ENCODE measurements around the gene GREB1L. TPM values are rescaled to one million over a fixed set of nuclear protein-coding genes. Genes with fewer than 3 reads are reported as not detected.

GREB1L gene
- total and polyA plus RNA-seq, 2 donors from 2014 or later: 0.79 TPM; not detected in 1

- H3K4me1 ChIP-seq (ENCODE audit: control insufficient read depth in 2 of 3, insufficient read depth in 2 of 3, low read depth in 1 of 3, low read length in 3 of 3): no peaks in the 10 kb centered on the region
- intact Hi-C loops (cut with DNase I): no loop called here
Observed at GRCh38 chr18:21509062-21509461, 267.0 kb downstream of the GREB1L start.

DNA sequence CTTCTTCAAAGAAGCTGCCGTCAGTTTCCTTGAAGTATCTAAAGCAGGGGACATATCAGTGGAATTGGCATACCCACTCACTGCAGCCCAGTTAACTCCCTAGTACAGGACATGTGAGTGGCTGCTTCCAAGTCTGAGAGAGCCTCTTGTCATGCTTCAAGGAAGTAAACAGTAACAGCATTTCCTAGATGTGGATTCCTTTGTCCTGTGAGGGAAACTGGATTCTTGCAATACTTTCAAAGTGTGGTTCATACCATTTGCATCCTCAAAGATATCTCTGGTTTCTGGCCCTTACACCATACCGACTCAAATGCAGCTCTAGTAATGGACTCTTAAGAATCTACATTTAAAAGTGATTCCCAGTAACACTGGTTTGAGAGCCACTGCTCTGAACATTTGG lies 271.3 kb downstream of the GREB1L start:
- no peak for DNase-seq
- no peak for TF ChIP-seq CTCF (IDR thresholded peaks at IDR 0.05; ENCODE audit: borderline replicate concordance, extremely low read depth, insufficient read depth)
- intact Hi-C loops (cut with DNase I): no loop called here
- Histone ChIP-seq H3K9me3 (ENCODE audit: control insufficient read depth in 2 of 3, insufficient read depth in 1 of 3, low read length in 3 of 3) (no peaks in the 10 kb centered on the region), H3K36me3 (ENCODE audit: control insufficient read depth in 2 of 3, insufficient read depth in 3 of 3, low read length in 3 of 3) (no peaks in the 10 kb centered on the region), H3K4me1 (ENCODE audit: control insufficient read depth in 2 of 3, insufficient read depth in 2 of 3, low read depth in 1 of 3, low read length in 3 of 3) (no peaks in the 10 kb centered on the region), H3K4me3 (ENCODE audit: low read length in 3 of 3) (no peak overlapping the region), H3K27ac (ENCODE audit: low read depth in 2 of 2, low read length in 2 of 2) (no peak overlapping the region), H3K27me3 (ENCODE audit: control insufficient read depth, insufficient read depth, low read length) (no peaks in the 10 kb centered on the region), H3K9ac (ENCODE audit: low read length in 3 of 3) (no peak overlapping the region)
- FAIRE-seq: no peak

More at GRCh38 chr18:21509062-21509461, 267.0 kb downstream of the GREB1L start:
- H3K27me3 ChIP-seq (ENCODE audit: control insufficient read depth, insufficient read depth, low read length): no peaks in the 10 kb centered on the region
- DNase-seq: no peak
- H3K9ac ChIP-seq (ENCODE audit: low read length in 3 of 3): no peak overlapping the region
- no peak for FAIRE-seq
- H3K27ac ChIP-seq (ENCODE audit: low read depth in 2 of 2, low read length in 2 of 2): no peak overlapping the region
- H3K36me3 ChIP-seq (ENCODE audit: control insufficient read depth in 2 of 3, insufficient read depth in 3 of 3, low read length in 3 of 3): no peaks in the 10 kb centered on the region
- no peak for TF ChIP-seq CTCF (IDR thresholded peaks at IDR 0.05; ENCODE audit: borderline replicate concordance, extremely low read depth, insufficient read depth)
- no peaks in the 10 kb centered on the region for H3K9me3 ChIP-seq (ENCODE audit: control insufficient read depth in 2 of 3, insufficient read depth in 1 of 3, low read length in 3 of 3)
- no peak overlapping the region for H3K4me3 ChIP-seq (ENCODE audit: low read length in 3 of 3)

DNA sequence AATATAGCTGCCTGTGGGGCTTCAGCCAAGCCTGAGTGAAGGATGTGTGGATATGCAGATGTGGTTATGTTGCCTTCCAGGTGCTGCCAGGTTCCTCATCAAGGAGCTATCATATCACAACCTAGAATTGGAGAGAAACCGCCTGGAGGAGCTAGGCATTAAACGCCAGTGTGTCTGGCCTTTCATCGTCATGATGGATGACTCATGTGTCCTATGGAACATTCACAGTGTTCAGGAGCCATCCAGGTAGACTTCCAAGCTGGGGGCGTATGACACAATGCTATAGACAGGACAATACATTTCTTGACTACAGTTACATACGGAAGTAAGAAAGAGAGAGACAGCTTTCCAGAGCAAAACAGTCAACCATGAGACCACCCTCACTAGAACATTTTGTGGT lies 271.7 kb downstream of the GREB1L start:
- H3K27me3 ChIP-seq (ENCODE audit: control insufficient read depth, insufficient read depth, low read length): no peaks in the 10 kb centered on the region
- intact Hi-C loops (cut with DNase I): no loop called here
- TF ChIP-seq CTCF (IDR thresholded peaks at IDR 0.05; ENCODE audit: borderline replicate concordance, extremely low read depth, insufficient read depth): no peak

GRCh38 chr18:21522530-21522929 lies 280.5 kb downstream of the GREB1L start:
- Histone ChIP-seq H3K27me3 (ENCODE audit: control insufficient read depth, insufficient read depth, low read length) (no peaks in the 10 kb centered on the region), H3K9ac (ENCODE audit: low read length in 3 of 3) (no peak overlapping the region), H3K4me1 (ENCODE audit: control insufficient read depth in 2 of 3, insufficient read depth in 2 of 3, low read depth in 1 of 3, low read length in 3 of 3) (no peaks in the 10 kb centered on the region), H3K4me3 (ENCODE audit: low read length in 3 of 3) (no peak overlapping the region), H3K27ac (ENCODE audit: low read depth in 2 of 2, low read length in 2 of 2) (no peak overlapping the region), H3K36me3 (ENCODE audit: control insufficient read depth in 2 of 3, insufficient read depth in 3 of 3, low read length in 3 of 3) (peaks cover 0 to 13% (median 3%) of the 10 kb centered on the region in 3 donors), H3K9me3 (ENCODE audit: control insufficient read depth in 2 of 3, insufficient read depth in 1 of 3, low read length in 3 of 3) (no peaks in the 10 kb centered on the region)
- TF ChIP-seq CTCF (IDR thresholded peaks at IDR 0.05; ENCODE audit: borderline replicate concordance, extremely low read depth, insufficient read depth): no peak
- DNase-seq (no peak), FAIRE-seq (no peak)
- intact Hi-C loops (cut with DNase I): no loop called here

More for the DNA sequence above, 271.7 kb downstream of the GREB1L start:
- H3K4me3 ChIP-seq (ENCODE audit: low read length in 3 of 3): no peak overlapping the region
- FAIRE-seq (no peak), DNase-seq (no peak)
- H3K9ac ChIP-seq (ENCODE audit: low read length in 3 of 3): no peak overlapping the region
- no peaks in the 10 kb centered on the region for H3K9me3 ChIP-seq (ENCODE audit: control insufficient read depth in 2 of 3, insufficient read depth in 1 of 3, low read length in 3 of 3)
- no peaks in the 10 kb centered on the region for H3K36me3 ChIP-seq (ENCODE audit: control insufficient read depth in 2 of 3, insufficient read depth in 3 of 3, low read length in 3 of 3)
- H3K4me1 ChIP-seq (ENCODE audit: control insufficient read depth in 2 of 3, insufficient read depth in 2 of 3, low read depth in 1 of 3, low read length in 3 of 3): no peaks in the 10 kb centered on the region
- no peak overlapping the region for H3K27ac ChIP-seq (ENCODE audit: low read depth in 2 of 2, low read length in 2 of 2)
